NCI-H128 (cell line): ENCODE measurements around the gene SAMSN1.
"Not testable (repeated sequence)": the region's sequence is repeated elsewhere in the genome, so short reads cannot be mapped to it uniquely, and the experiment has no call there.

Experiments
- DNase-seq: peaks from one replicate; lab custom pipeline; 2025; ENCODE audit not compliant: unreplicated experiment; lab: John Stamatoyannopoulos, UW

SAMSN1 gene

GRCh38 chr21:14567331-14568279, 21.5 kb upstream of the SAMSN1 start:
- DNase-seq = no peak

- no peak for DNase-seq
These were observed 20.8 kb upstream of the SAMSN1 start for GRCh38 chr21:14566894-14567293.

GRCh38 chr21:14562959-14563358, 16.8 kb upstream of the SAMSN1 start:
- DNase-seq = no peak

GRCh38 chr21:14560555-14560954, 14.4 kb upstream of the SAMSN1 start:
- DNase-seq = no peak

GRCh38 chr21:14560139-14560538, 14.0 kb upstream of the SAMSN1 start:
- DNase-seq = no peak

- no peak for DNase-seq
These were observed 13.0 kb upstream of the SAMSN1 start for GRCh38 chr21:14559102-14559501.

- DNase-seq = no peak
These were observed 11.3 kb upstream of the SAMSN1 start for GRCh38 chr21:14557413-14557812.

- DNase-seq = no peak
These were observed 8.8 kb upstream of the SAMSN1 start for GRCh38 chr21:14554948-14555347.

GRCh38 chr21:14553422-14553821, 7.3 kb upstream of the SAMSN1 start:
- no peak for DNase-seq

GRCh38 chr21:14551741-14552140, 5.6 kb upstream of the SAMSN1 start:
- DNase-seq = no peak

- DNase-seq = no peak
These were observed 4.0 kb upstream of the SAMSN1 start for GRCh38 chr21:14550135-14550534.

GRCh38 chr21:14548779-14549178, 2.7 kb upstream of the SAMSN1 start:
- no peak for DNase-seq

- no peak for DNase-seq
These were observed 1.9 kb upstream of the SAMSN1 start for GRCh38 chr21:14547834-14548513.

- not testable (repeated sequence) for DNase-seq
These were observed 604 bp upstream of the SAMSN1 start for GRCh38 chr21:14546719-14547118.

GRCh38 chr21:14543983-14544382, 2.1 kb downstream of the SAMSN1 start:
- no peak for DNase-seq

GRCh38 chr21:14542638-14543037, 3.5 kb downstream of the SAMSN1 start:
- DNase-seq = no peak

- no peak for DNase-seq
These were observed 4.1 kb downstream of the SAMSN1 start for GRCh38 chr21:14541841-14542490.

GRCh38 chr21:14538483-14538882, 7.6 kb downstream of the SAMSN1 start:
- no peak for DNase-seq

- no peak for DNase-seq
These were observed 9.2 kb downstream of the SAMSN1 start for GRCh38 chr21:14536929-14537328.

GRCh38 chr21:14535702-14536101, 10.4 kb downstream of the SAMSN1 start:
- no peak for DNase-seq

- no peak for DNase-seq
These were observed 12.4 kb downstream of the SAMSN1 start for GRCh38 chr21:14533499-14534428.
